Gastrocnemius medialis (tissue), 4 donors: ENCODE measurements around the gene SEC14L3.

Source experiments
- POLR2A ChIP-seq, 2 donors: fragments of 450-650 bp; IDR thresholded peaks; one replicate each; pipeline ENCODE4 v1.6.1; 2017; ENCODE audit warnings: antibody characterized with exemption in 2 of 2, mild to moderate bottlenecking in 2 of 2, moderate library complexity in 2 of 2
- TF ChIP-seq, protein P1 (sequence below), 5 experiments: fragments of 450-650 bp in 3 of 5; fragments of 200-600 bp in 2 of 5; sonication (generic) in 2 of 5; IDR thresholded peaks in 4 of 5; conservative IDR thresholded peaks in 1 of 5; 1 replicate in 4 of 5; 2 replicates in 1 of 5; pipeline ENCODE4 v1.5.1; 2016 to 2019; ENCODE audit warnings: antibody characterized with exemption in 5 of 5, mild to moderate bottlenecking in 3 of 5, moderate library complexity in 3 of 5

DNA sequence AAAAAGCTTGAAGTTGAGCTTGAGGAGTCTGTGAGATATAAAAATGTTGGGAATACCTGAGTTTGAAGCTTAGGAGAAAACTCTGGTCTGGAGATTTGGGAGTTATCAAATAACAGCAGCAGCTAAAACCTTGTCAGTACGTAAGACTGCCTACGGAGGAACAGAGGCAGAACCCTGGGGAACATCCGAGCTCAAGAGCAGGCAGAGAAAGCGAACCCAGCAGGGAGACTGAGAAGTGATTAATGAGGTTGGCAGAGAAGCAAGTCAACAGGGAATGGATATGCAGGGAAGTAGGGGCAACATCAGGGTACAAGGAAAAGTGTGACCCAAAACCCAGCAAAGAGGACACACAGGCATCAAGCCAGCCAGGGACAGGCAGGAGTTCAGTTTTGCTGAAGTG lies 58.8 kb downstream of the SEC14L3 start:
- TF ChIP-seq, protein P1, sequence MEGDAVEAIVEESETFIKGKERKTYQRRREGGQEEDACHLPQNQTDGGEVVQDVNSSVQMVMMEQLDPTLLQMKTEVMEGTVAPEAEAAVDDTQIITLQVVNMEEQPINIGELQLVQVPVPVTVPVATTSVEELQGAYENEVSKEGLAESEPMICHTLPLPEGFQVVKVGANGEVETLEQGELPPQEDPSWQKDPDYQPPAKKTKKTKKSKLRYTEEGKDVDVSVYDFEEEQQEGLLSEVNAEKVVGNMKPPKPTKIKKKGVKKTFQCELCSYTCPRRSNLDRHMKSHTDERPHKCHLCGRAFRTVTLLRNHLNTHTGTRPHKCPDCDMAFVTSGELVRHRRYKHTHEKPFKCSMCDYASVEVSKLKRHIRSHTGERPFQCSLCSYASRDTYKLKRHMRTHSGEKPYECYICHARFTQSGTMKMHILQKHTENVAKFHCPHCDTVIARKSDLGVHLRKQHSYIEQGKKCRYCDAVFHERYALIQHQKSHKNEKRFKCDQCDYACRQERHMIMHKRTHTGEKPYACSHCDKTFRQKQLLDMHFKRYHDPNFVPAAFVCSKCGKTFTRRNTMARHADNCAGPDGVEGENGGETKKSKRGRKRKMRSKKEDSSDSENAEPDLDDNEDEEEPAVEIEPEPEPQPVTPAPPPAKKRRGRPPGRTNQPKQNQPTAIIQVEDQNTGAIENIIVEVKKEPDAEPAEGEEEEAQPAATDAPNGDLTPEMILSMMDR (IDR thresholded peaks at IDR 0.05 in 4 of 5, conservative IDR thresholded peaks at IDR 0.05 in 1 of 5): no peak
- TF ChIP-seq POLR2A (IDR thresholded peaks at IDR 0.05): no peak
